OCI-LY7 (cell line): Measurements from ENCODE around the gene FBXO17. TPM values are rescaled to one million over a fixed set of nuclear protein-coding genes. Genes with fewer than 3 reads are reported as not detected.

Experiments used
- BruUV-seq: library from RNA; stranded (reverse); fragments of 400-500 nt; replicated peaks from 2 replicates; lab custom pipeline; 2021; lab: Mats Ljungman, UMichigan
- CTCF ChIA-PET: fragments of 300-600 bp; sonication (Branson Sonifier 250); formaldehyde crosslinking; loops from one replicate; lab custom pipeline; 2022; ENCODE audit warnings: antibody characterized with exemption; ENCODE audit not compliant: unreplicated experiment; lab: Charles Lee
- POLR2A ChIA-PET: fragments of 300-600 bp; sonication (Branson Sonifier 250); formaldehyde crosslinking; loops from one replicate; lab custom pipeline; 2022; ENCODE audit warnings: antibody characterized with exemption; lab: Charles Lee
- DNase-seq: peaks from one replicate; pipeline ENCODE4 v3.0.0-alpha.2; 2015; ENCODE audit warnings: low spot score
- H2AFZ ChIP-seq: fragments of 200-600 bp; sonication (generic), shearing (Covaris generic); 2 replicates; pipeline ENCODE4 v1.6.1; 2014; ENCODE audit warnings: mild to moderate bottlenecking, antibody characterized with exemption, low read length, moderate library complexity
- H3K27ac ChIP-seq: fragments of 200-600 bp; sonication (generic); 2 replicates; pipeline ENCODE4 v1.5.1; 2014; ENCODE audit warnings: mixed run types, low read depth, mild to moderate bottlenecking, moderate library complexity, low read length, inconsistent platforms; ENCODE audit not compliant: poor library complexity, severe bottlenecking
- H3K36me3 ChIP-seq: fragments of 200-600 bp; sonication (generic); 2 replicates; pipeline ENCODE4 v1.6.1; 2014; ENCODE audit warnings: mild to moderate bottlenecking, antibody characterized with exemption, low read length, moderate library complexity, mixed read lengths; ENCODE audit not compliant: insufficient read depth
- H3K4me1 ChIP-seq: fragments of 200-600 bp; sonication (generic); 2 replicates; pipeline ENCODE4 v1.5.1; 2014; ENCODE audit warnings: mild to moderate bottlenecking, low read length; ENCODE audit not compliant: insufficient read depth, poor library complexity, severe bottlenecking
- H3K4me2 ChIP-seq: fragments of 200-600 bp; sonication (generic); 2 replicates; pipeline ENCODE4 v1.6.1; 2014; ENCODE audit warnings: mild to moderate bottlenecking, low read length
- H3K4me3 ChIP-seq: fragments of 200-600 bp; sonication (generic); 2 replicates; pipeline ENCODE4 v1.5.1; 2014; ENCODE audit warnings: mild to moderate bottlenecking, low read depth, low read length; ENCODE audit not compliant: poor library complexity, severe bottlenecking
- H3K79me2 ChIP-seq: fragments of 200-600 bp; sonication (generic); 2 replicates; pipeline ENCODE4 v1.6.1; 2016; ENCODE audit warnings: low read depth, mild to moderate bottlenecking, low read length, moderate library complexity, mixed read lengths; ENCODE audit not compliant: insufficient read depth
- H3K9me2 ChIP-seq: fragments of 200-600 bp; sonication (generic); 2 replicates; pipeline ENCODE4 v1.6.1; 2016; ENCODE audit warnings: mild to moderate bottlenecking, low read length, mixed read lengths; ENCODE audit not compliant: insufficient read depth
- H3K9me3 ChIP-seq: fragments of 200-600 bp; sonication (generic); 2 replicates; pipeline ENCODE4 v1.6.1; 2014; ENCODE audit warnings: mild to moderate bottlenecking, mixed run types, low read length, mixed read lengths
- H4K20me1 ChIP-seq: fragments of 200-600 bp; sonication (generic); 2 replicates; pipeline ENCODE4 v1.6.1; 2014; ENCODE audit warnings: mild to moderate bottlenecking, antibody characterized with exemption, low read length, moderate library complexity, mixed read lengths; ENCODE audit not compliant: insufficient read depth
- EZH2phosphoT487 ChIP-seq: fragments of 200-600 bp; sonication (generic); IDR thresholded peaks from 2 replicates; pipeline ENCODE4 v1.6.1; 2018; ENCODE audit warnings: low read depth, borderline replicate concordance, mild to moderate bottlenecking, mixed run types, antibody characterized with exemption, low read length, moderate library complexity, mixed read lengths
- intact Hi-C: fragments of 100-400 bp; cut with micrococcal nuclease; formaldehyde crosslinking; loops from one replicate; pipeline ENCODE4 v1.10.0; 2022; ENCODE audit not compliant: unreplicated experiment
- total RNA-seq, 2 experiments: library from RNA; depleted of rRNA in 1 of 2; stranded (reverse); fragments of >200 nt in 1 of 2; shearing (Covaris generic) in 1 of 2; gene quantifications; 2 replicates each; pipeline ENCODE4 v1.2.3, GENCODE V29; 2014 to 2022
- TF ChIP-seq, protein P1 (sequence below): fragments of 200-600 bp; sonication (generic); conservative IDR thresholded peaks from 2 replicates; pipeline ENCODE4 v1.5.1; 2014; ENCODE audit warnings: mild to moderate bottlenecking, antibody characterized with exemption, low read length, moderate library complexity, mixed read lengths

FBXO17 gene
- total RNA-seq, 2 experiments from 2014 or later: not detected

DNA sequence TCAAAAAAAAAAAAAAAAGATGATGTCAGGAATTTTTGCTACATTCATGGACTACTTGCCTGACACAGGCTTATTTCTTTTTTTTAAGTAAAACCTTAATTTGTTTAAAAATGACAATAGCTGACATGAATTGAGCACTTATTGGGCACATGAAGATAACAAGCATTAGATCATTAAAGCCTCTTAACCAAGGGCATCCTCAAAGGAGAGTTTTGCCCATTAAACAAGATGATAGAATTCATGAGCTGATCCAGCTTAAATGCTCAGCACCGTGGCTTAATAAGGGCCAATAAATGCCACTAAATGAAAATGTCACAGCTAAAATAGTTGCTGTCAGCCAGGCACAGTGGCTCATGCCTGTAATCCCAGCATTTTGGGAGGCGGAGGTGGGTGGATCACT, 19.3 kb downstream of the FBXO17 start:
- CTCF ChIA-PET: no interaction called here
- no peak for DNase-seq
- Histone ChIP-seq H3K36me3 (no peaks in the 10 kb centered on the region), H3K27ac (no peak overlapping the region), H2AFZ (no peak overlapping the region), H3K9me2 (no peaks in the 10 kb centered on the region), H3K79me2 (no peaks in the 10 kb centered on the region), H3K4me1 (no peaks in the 10 kb centered on the region), H4K20me1 (no peaks in the 10 kb centered on the region), H3K4me2 (no peak overlapping the region), H3K9me3 (no peaks in the 10 kb centered on the region), H3K4me3 (no peak overlapping the region)
- no TSS peak for BruUV-seq
- TF ChIP-seq, protein P1, sequence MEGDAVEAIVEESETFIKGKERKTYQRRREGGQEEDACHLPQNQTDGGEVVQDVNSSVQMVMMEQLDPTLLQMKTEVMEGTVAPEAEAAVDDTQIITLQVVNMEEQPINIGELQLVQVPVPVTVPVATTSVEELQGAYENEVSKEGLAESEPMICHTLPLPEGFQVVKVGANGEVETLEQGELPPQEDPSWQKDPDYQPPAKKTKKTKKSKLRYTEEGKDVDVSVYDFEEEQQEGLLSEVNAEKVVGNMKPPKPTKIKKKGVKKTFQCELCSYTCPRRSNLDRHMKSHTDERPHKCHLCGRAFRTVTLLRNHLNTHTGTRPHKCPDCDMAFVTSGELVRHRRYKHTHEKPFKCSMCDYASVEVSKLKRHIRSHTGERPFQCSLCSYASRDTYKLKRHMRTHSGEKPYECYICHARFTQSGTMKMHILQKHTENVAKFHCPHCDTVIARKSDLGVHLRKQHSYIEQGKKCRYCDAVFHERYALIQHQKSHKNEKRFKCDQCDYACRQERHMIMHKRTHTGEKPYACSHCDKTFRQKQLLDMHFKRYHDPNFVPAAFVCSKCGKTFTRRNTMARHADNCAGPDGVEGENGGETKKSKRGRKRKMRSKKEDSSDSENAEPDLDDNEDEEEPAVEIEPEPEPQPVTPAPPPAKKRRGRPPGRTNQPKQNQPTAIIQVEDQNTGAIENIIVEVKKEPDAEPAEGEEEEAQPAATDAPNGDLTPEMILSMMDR: no peak
- no peak for TF ChIP-seq EZH2phosphoT487
- POLR2A ChIA-PET: no interaction called here
- intact Hi-C loops: no loop called here

DNA sequence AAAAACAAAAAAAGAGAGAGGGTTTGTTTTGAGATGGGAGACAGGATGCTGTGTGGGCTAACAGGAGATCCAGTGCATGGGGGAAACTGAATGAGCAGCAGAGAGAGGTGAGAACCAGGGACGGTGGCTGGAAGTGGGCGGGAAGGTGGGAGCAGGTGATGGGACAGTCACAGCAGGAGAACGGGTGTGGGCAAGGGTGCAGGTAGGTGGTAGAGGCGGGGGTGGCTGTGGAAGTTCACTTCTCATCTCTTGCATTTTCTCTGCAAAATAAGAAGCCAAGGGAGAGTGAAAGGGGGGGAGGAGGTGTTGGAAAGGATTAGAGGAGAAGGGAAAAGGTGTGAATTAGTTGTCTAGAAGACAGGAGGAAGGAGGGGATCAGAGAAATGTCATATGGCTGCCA, 21.9 kb downstream of the FBXO17 start:
- H3K36me3 ChIP-seq: no peaks in the 10 kb centered on the region
- TF ChIP-seq, protein P1: no peak
- TF ChIP-seq EZH2phosphoT487: no peak
- DNase-seq: no peak
- POLR2A ChIA-PET: no interaction called here
- no peak overlapping the region for H3K4me2 ChIP-seq
- no peaks in the 10 kb centered on the region for H3K79me2 ChIP-seq
- H3K4me3 ChIP-seq: no peak overlapping the region
- no peaks in the 10 kb centered on the region for H3K9me2 ChIP-seq
- intact Hi-C loops: no loop called here
- no peak overlapping the region for H2AFZ ChIP-seq
- no peaks in the 10 kb centered on the region for H3K9me3 ChIP-seq
- BruUV-seq: no TSS peak
- CTCF ChIA-PET: no interaction called here
- no peaks in the 10 kb centered on the region for H4K20me1 ChIP-seq
- H3K27ac ChIP-seq: no peak overlapping the region
- H3K4me1 ChIP-seq: no peaks in the 10 kb centered on the region

DNA sequence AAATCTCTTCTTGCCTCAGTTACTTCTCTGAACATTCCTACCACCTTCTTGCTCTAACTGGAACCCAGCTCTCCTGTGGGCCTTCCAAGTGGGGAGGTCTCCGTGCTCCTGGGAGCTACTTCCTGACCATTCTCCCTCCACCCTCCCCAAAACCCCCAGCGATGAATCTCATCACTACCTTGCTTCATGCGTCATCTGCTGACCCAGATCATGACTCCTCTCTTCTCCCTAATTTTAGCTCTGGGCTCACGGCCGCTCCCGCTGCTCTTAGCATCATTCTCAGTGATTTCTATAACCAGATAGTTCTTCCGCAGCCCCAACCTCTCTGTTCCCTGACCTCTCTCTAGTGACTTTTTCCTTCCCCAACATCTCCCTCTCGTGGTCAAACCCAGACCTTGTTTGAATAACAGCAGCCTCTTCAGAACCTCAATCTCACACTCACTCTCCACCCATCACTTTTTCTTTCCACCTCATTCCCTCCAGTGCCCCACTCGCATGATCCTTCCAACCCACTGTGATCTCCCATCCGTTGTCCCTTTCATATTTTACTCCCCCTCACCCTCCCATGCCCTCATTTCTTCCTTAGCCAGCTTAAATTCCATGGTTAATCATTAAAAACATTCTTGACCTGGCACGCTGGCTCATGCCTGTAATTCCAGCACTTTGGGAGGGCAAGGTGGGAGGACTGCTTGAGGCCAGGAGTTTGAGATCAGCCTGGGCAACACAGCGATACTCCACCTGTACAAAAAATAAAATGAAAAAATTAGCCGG, 23.0 kb downstream of the FBXO17 start:
- no TSS peak for BruUV-seq
- H3K4me2 ChIP-seq: peak overlapping the region; percentile 26; the same call in 1 of the 2 replicates
- H2AFZ ChIP-seq: no peak overlapping the region; the same call in 1 of the 2 replicates
- DNase-seq: peak; percentile 63
- no peaks in the 10 kb centered on the region for H3K9me2 ChIP-seq
- H4K20me1 ChIP-seq: no peaks in the 10 kb centered on the region
- H3K79me2 ChIP-seq: no peaks in the 10 kb centered on the region
- intact Hi-C loops: no loop called here
- POLR2A ChIA-PET: no interaction called here
- no peaks in the 10 kb centered on the region for H3K4me1 ChIP-seq
- no peaks in the 10 kb centered on the region for H3K36me3 ChIP-seq
- H3K4me3 ChIP-seq: no peak overlapping the region
- CTCF ChIA-PET: no interaction called here
- TF ChIP-seq, protein P1: peak; percentile 76
- no peak for TF ChIP-seq EZH2phosphoT487
- no peaks in the 10 kb centered on the region for H3K9me3 ChIP-seq
- no peak overlapping the region for H3K27ac ChIP-seq
